ENCODE data around the gene PFAS. TPM values are rescaled to one million over a fixed set of nuclear protein-coding genes. Genes with fewer than 3 reads are reported as not detected.

Gene PFAS
- total RNA-seq, 1 donor from 2014 or later: 82.6 TPM

DNA sequence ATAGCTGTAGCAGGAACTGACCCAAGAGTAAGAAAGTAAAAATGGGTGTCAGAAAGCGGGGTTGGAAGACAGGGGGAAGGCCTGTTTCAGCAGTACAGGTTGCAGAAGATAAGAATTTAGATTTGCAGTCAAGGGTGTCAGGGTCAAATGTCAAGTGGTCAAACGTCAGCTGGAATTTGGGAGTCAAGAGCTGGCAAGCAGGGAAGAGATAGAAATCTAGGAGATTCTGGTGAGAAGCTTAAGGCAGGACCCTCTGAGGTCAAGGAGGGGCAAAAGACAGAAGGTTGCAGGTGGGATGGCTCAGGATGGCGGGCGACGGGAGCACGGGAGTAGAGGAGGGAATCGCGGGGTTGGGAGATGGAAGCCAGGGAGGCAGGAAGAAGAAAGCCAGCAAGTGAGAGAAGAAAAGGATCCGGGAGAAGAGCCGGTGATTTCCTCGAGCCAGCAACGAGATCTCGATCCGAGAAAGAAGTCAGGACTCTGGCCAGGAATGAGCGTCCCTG, 45.8 kb downstream of the PFAS start:
- no peak for DNase-seq (ENCODE audit: low spot score)

DNA sequence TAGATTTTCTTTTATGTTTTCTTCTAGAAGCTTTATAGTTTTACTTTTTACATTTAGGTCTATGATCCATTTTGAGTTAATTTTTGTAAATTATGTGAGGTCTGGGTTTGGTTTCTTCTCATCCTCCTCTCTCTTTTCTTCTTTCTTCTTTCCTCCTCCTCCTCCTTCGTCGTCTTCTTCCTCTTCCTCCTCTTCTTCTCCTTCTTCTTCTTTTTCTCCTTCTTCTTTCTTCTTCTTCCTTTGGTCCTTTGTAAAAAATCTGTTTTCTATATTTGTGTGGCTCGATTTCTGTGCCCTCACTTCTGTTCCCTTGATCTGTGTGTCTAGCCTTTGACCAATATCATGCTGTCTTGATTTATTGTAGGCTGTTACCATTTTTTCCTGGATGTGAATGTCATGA, 51.1 kb downstream of the PFAS start:
- DNase-seq (ENCODE audit: low spot score): no peak

- peak; percentile 64 for DNase-seq (ENCODE audit: low spot score)
These were observed 51.6 kb downstream of the PFAS start for GRCh38 chr17:8300627-8301242.

DNA sequence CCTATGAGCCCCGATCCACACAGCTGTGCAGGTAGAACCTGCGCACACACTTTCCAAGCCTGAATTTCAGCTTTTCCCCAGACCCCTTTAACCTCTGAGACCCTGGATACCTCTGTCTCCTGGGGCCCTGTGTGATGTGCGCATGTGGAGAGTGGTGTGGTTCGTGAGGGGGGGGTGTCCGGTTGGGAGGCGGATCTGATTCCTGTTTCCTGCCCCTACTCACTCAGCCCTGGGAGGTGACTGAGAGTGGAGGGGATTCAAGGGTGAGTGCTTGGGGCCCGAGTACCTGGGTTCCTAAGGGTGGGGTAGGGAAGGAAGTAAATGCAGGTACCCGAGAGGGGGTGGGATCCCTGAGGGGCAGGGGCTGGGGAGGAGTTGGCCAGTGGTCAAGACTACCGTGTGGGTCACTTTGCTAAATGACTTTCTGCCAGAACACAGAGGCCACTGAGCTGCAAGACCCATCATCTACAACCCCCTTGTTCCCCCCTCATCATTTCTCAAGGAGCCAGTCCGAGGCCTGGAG, 61.6 kb downstream of the PFAS start:
- DNase-seq (ENCODE audit: low spot score): no peak

DNA sequence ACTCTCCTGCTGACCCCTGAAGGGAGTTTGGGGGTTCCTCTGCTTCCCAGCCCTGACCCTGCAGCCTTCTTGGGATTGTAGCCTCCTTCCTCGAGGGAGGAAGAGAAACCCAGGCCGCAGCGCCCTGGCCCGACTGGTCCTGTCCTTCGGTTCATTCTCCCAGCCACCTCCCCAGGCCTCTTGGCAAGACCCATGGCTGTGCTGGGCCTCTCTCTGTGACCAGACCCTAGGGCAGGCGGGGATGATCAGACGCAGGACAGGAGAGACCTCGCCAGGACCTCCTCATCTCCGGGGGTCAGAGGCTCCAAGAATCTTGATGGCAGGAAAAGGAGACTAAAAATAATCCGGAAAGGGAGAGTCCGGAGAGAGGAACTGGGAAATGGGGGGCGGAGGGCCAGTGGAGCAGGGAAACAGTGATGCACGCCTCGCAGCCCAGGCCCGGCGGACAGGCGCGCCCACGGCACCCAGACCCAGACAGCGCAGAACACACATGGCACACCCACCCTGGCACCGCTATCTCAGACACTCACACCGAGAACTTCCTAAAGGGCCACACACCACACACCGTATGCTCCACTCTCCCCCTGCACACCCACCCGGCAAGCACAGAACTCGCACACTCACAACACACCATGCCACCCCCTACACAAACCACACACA, 62.2 kb downstream of the PFAS start:
- DNase-seq (ENCODE audit: low spot score): no peak

DNA sequence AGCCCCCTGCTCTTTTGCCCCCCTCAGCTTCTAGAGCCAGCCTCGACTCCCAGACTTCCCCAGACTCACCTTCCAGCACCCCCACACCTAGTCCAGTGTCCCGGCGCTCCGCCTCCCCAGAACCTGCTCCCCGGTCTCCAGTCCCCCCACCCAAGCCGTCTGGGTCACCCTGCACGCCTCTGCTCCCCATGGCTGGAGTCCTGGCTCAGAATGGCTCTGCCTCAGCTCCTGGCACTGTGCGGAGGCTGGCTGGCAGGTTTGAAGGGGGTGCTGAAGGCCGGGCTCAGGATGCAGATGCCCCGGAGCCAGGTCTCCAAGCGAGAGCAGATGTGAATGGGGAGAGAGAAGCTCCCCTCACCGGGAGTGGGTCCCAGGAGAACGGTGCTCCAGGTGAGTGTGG, 63.2 kb downstream of the PFAS start:
- no peak for DNase-seq (ENCODE audit: low spot score)

GRCh38 chr17:8312726-8313600, 63.9 kb downstream of the PFAS start:
- DNase-seq (ENCODE audit: low spot score): no peak

DNA sequence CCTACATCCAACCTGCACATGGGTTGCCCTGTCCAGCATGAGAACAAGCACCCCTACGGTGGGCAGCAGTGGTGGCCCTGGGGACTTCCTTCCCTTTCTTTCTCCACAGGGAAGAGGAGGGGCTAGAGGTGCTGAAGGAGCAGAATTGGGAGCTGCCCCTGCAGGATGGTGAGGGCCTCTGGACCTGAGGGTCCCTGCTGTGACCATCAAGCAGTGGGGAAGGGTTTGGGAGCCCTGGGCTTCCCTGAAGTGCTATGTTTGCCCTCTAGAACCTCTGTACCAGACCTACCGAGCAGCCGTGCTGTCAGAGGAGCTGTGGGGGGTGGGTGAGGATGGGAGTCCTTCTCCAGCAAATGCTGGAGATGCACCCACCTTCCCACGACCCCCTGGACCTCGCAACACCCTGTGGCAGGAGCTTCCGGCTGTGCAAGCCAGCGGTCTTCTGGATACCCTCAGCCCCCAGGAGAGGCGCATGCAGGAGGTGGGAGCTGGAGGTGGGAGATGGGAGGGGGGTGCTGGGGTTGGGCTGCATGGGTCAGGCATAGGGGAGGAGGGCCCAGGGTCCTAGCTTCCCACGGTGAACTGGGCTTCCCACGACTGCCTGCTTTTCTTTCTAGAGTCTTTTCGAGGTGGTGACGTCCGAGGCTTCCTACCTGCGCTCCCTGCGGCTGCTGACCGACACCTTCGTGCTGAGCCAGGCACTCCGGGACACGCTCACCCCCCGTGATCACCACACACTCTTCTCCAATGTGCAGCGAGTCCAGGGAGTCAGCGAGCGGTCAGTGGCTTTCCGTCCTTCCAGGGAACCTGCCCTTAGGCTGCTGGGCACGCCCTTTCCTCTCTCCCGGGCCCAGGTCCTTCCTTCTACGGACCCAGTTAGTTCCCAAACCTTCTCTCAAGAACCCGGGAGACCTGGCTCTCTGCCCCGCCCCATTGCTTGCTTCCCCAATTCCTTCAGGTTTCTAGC, 66.0 kb downstream of the PFAS start:
- DNase-seq (ENCODE audit: low spot score): no peak

GRCh38 chr17:8315764-8316217, 66.7 kb downstream of the PFAS start:
- DNase-seq (ENCODE audit: low spot score): no peak

DNA sequence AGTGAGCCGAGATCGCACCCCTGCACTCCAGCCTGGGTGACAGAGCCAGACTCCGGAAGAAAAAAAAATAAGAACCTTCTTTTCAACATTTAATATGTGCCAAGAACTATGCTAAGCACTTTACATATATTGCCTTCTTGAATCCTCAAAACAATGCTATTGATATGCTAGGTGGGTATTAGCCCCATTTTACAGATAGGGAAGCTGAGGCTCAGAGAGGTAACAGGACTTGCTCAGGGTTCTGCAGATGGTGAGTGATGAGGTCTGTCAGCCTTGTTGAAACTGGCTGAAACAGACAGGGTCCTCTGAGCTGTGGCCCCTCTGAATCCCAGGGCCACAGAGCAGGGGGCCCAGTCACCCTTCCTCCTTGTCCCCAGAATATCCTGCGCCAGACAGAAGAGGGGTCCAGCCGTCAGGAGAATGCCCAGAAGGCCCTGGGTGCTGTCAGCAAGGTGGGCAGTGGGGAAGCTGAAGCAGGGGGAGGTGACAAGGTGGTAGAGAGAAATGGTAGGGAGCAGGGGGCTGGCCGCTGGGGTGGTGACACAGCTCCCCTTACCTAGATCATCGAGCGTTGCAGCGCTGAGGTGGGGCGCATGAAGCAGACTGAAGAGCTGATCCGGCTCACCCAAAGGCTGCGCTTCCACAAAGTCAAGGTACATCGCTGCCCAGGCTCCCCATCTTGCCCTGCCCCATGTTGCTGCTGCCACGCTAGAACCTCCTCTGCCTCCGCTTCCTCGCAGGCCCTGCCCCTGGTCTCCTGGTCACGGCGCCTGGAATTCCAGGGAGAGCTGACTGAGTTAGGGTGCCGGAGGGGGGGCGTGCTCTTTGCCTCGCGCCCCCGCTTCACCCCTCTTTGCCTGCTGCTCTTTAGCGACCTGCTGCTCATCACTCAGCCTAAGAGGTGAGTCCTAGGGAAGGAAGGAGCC, 69.2 kb downstream of the PFAS start:
- DNase-seq (ENCODE audit: low spot score): no peak

Other genes starting within 250 kb of the PFAS start
- 0.81 TPM for gene GUCY2D, start 246.7 kb upstream of the PFAS start, total RNA-seq
- 5.3 TPM for gene ALOX15B, start 210.2 kb upstream of the PFAS start, total RNA-seq
- 0.62 TPM for gene ALOX12B, start 161.6 kb upstream of the PFAS start, total RNA-seq
- 0.44 TPM for gene ALOXE3, start 130.8 kb upstream of the PFAS start, total RNA-seq
- gene HES7, start 125.2 kb upstream of the PFAS start, total RNA-seq: not detected
- gene PER1, start 96.9 kb upstream of the PFAS start, total RNA-seq: 152 TPM
- 87.9 TPM for gene VAMP2, start 86.3 kb upstream of the PFAS start, total RNA-seq
- 17.1 TPM for gene TMEM107, start 72.9 kb upstream of the PFAS start, total RNA-seq
- gene BORCS6, start 59.1 kb upstream of the PFAS start, total RNA-seq: 7.1 TPM
- gene AURKB, start 38.7 kb upstream of the PFAS start, total RNA-seq: 1.9 TPM
- 63.1 TPM for gene CTC1, start 1.2 kb upstream of the PFAS start, total RNA-seq
- gene RANGRF, start 39.4 kb downstream of the PFAS start, total RNA-seq: 24.6 TPM
- 12.5 TPM for gene SLC25A35, start 46.1 kb downstream of the PFAS start, total RNA-seq
- 28.7 TPM for gene ARHGEF15, start 61.0 kb downstream of the PFAS start, total RNA-seq
- gene ODF4, start 90.6 kb downstream of the PFAS start, total RNA-seq: not detected
- 2,627 TPM for gene RPL26, start 133.9 kb downstream of the PFAS start, total RNA-seq
- not detected for gene RNF222, start 148.5 kb downstream of the PFAS start, total RNA-seq
- 84.5 TPM for gene NDEL1, start 186.6 kb downstream of the PFAS start, total RNA-seq

Data from ureter (tissue), 1 donor.